Measurements from ENCODE around the gene CTDP1.

The CTDP1 gene

DNA sequence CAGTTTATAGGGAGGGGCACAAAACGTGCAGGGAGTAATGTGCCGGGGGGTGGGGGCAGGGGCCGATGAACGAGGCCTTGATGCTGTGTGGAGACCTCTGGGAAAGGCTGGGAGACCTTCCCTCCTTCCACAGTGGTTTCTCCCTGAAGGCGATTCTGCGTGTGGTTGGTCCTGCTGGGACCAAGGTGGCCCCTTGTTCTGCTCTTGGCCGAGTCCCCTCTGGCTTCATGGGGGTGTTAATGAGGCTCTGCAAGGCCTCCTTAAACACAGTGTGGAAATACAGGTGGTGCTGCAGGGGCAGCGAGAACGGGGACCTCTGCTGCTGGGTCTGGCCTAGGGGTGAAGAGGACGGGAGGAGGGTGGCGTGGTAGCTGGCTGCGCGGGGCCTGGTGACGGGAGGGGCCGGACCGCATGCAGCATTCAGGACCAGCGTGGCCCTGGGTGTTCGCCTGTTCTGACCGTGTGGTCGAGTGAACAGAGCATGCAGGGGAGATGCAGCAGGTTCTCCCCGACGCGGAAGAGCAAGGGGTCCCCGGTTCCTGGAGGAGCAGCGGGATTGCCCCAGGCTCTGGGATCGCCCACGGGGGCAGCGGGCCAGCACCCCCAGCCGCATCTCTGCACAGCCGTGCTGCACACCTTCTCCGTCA lies 76.0 kb downstream of the CTDP1 start:
- in situ Hi-C loops (cut with MboI; ENCODE audit: low sequenced_read_pairs), result no loop called here

GRCh38 chr18:79756143-79756500 lies 76.5 kb downstream of the CTDP1 start:
- in situ Hi-C loops (cut with MboI; ENCODE audit: low sequenced_read_pairs), result no loop called here

DNA sequence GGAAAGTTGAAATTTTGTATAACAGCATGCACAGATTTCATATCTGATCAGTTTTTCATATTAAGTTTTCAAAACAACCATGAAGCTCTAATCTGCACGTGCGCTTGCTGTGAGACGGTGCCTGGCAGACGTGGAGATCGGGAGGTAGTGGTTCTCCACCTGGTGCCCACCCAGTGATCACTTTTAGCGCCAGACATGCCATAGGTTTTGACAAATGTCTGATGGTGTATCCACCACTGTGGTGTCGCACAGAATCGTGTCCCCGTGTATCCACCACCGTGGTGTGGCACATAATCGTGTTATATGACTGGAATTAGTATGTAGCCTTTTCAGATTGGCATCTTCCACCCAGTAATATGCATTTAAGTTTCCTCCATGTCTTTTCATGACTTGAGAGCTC lies 77.2 kb downstream of the CTDP1 start:
- in situ Hi-C loops (cut with MboI; ENCODE audit: low sequenced_read_pairs), result no loop called here

GRCh38 chr18:79760348-79760747 lies 80.7 kb downstream of the CTDP1 start:
- in situ Hi-C loops (cut with MboI; ENCODE audit: low sequenced_read_pairs), result no loop called here

DNA sequence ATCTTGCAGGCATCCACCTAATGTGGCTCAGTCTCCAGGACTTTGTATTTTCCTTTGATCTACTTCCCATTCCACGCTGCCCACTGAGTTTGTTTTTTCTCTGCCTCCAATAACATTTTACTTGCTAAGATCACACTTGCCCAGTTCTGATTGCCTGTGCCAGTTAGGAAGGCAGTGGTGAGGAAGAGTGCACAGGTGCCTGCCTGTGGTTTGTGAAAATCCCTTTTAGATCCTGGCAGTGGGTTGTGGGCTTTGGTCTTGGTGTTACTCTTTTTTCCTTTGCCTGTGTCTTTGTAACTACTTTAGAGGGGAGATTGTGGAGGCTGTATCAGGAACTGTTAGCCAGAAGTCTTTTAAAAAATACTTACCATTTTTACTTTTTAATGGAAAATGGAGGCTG lies 81.3 kb downstream of the CTDP1 start:
- in situ Hi-C loops (cut with MboI; ENCODE audit: low sequenced_read_pairs), result no loop called here

DNA sequence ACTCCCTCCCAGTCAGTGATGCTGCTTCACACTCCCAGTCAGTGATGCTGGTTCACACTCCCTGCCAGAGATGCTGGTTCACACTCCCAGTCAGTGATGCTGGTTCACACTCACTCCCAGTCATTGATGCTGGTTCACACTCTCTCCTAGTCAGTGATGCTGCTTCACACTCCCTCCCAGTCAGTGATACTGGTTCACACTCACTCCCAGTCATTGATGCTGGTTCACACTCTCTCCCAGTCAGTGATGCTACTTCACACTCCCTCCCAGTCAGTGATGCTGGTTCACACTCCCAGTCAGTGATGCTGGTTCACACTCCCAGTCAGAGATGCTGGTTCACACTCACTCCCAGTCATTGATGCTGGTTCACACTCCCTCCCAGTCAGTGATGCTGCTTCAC lies 83.8 kb downstream of the CTDP1 start:
- in situ Hi-C loops (cut with MboI; ENCODE audit: low sequenced_read_pairs), result no loop called here

- in situ Hi-C loops (cut with MboI; ENCODE audit: low sequenced_read_pairs), result no loop called here
Observed at GRCh38 chr18:79764131-79764530, 84.5 kb downstream of the CTDP1 start.

- in situ Hi-C loops (cut with MboI; ENCODE audit: low sequenced_read_pairs), result no loop called here
Observed at GRCh38 chr18:79765491-79766245, 86.1 kb downstream of the CTDP1 start.

DNA sequence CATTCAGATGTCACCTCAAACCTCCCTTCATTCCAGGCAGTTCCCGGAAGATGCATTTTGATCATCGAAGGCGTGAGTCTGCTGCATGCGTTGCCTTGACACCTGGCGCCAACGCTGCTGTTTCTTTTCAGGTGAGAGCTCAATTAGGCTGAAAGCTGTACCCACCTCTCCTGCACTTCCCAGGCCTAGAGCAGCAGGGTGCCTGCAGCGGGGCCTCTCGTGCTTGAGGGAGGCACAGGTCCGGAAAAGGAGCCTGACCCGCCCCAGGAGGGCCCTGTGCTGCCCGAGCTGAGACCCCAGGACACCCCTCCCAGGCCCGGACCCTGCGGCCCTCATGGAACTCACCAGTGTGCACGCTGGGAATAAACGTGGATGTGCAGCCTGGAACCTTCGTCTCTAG lies 86.7 kb downstream of the CTDP1 start:
- in situ Hi-C loops (cut with MboI; ENCODE audit: low sequenced_read_pairs), result no loop called here

DNA sequence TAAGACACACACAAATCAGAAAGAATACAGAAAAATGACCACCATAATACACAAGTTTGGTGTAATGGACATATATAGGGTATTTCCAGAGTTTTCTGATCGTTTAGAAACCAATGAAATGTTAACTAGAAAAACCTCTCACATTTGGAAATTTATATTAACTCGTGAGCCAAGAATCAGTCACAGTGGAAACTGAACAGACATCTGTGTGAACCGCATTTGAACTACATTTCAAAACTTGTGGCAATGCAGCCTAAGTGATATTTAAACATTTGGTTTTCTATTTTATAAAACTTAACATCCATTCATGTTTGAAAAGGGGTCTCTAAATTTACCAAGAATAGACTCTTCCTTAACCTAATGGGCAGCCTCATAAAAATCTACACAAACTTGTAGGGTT lies 89.1 kb downstream of the CTDP1 start:
- in situ Hi-C loops (cut with MboI; ENCODE audit: low sequenced_read_pairs), result no loop called here

- in situ Hi-C loops (cut with MboI; ENCODE audit: low sequenced_read_pairs), result no loop called here
Observed at GRCh38 chr18:79769698-79770500, 90.3 kb downstream of the CTDP1 start.

- in situ Hi-C loops (cut with MboI; ENCODE audit: low sequenced_read_pairs), result no loop called here
Observed at GRCh38 chr18:79770501-79770815, 90.9 kb downstream of the CTDP1 start.

DNA sequence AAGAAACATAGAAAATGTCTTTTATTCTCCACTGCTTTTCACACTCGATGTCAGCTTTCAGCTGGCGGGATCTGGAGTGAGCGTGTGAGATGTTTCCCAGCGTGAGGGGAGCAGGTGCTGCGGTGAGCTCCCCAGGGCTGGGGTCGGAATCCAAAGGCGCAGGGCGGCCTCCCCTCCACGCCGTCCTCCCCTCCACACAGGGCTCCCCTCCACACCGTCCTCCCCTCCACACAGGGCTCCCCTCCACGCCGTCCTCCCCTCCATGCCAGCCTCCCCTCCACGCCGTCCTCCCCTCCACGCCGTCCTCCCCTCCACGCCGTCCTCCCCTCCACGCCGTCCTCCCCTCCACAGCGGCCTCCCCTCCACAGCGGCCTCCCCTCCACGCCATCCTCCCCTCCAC lies 91.2 kb downstream of the CTDP1 start:
- in situ Hi-C loops (cut with MboI; ENCODE audit: low sequenced_read_pairs), result no loop called here

- in situ Hi-C loops (cut with MboI; ENCODE audit: low sequenced_read_pairs), result no loop called here
Observed at GRCh38 chr18:79771446-79772107, 92.0 kb downstream of the CTDP1 start.

GRCh38 chr18:79772108-79772864 lies 92.7 kb downstream of the CTDP1 start:
- in situ Hi-C loops (cut with MboI; ENCODE audit: low sequenced_read_pairs), result no loop called here

DNA sequence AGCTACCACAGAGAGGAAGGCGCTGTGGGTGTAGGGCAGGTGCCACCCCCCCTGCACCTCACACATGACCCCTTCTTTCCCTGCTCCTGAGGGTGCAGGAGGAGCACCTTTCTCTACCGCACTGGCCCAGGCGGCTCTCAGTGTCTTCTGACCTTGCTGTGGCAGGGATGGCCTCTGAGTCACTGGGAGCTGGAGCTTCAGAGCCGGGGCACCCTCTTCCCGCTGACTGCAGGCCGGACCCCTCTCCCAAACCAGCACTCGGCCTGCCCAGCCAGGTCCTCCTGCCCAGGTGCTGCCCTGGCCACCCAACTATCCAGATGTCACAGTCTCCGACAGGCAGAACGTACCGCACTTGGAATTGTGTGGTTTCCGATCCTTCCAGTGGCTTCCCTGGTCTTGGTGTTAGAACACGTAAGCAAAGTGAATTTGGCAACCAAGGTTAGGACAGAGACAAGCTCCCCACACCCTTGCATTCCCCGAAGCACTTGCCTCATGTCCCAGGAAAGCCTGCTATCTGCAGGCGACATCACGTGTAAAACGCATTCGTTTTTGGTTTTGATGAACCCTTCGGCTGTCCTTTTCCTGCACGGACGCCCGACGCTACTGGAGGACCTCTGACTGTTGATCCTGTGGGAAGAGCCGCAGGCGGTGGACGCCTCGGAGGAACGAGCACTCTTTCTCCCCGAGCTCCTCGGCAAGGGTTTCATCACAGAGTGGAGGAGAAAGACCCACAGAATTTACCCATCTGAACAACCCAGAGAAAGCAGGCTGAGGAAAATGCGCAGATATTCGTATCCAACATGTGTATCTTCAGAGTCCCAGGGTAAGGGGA lies 93.5 kb downstream of the CTDP1 start:
- in situ Hi-C loops (cut with MboI; ENCODE audit: low sequenced_read_pairs), result no loop called here

GRCh38 chr18:79774111-79774510 lies 94.5 kb downstream of the CTDP1 start:
- in situ Hi-C loops (cut with MboI; ENCODE audit: low sequenced_read_pairs), result no loop called here

DNA sequence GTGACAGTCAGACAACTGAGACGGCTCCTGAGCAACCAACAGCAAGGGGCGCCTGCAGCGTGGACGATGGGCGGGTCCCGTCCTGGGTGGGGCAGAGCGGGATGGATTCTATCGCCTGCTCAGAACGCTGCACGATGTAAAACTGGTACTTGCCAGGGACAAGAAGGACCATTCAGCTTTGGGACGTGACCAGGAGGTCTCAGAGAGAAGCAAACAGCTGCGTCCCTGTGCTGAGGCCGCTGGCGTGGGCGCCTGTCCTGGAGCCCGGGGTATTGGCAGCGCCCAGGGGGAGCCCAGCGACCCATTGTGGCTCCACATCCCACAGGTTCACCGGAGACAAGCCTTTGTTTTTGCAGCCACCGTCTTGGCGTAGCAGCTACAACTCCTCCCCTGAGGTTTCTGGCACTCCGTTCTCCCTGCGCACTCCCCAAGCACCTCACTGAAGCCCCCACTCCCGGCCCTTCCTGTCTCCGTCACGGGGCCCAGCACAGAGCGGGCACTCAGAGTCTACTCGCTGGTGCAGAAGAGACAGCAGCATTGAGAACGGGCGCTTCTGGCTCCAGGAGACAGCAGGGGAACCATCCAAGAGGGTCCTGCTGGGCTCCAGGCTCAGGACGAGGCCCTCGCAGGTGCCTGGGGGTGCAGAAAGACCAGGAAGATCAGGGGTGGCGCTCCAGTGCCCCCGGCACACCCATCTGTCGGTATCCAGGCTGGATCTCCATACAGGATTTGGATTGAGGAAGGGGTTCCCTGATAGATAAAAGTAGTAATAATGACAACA lies 96.0 kb downstream of the CTDP1 start:
- in situ Hi-C loops (cut with MboI; ENCODE audit: low sequenced_read_pairs), result no loop called here

GRCh38 chr18:79776674-79777073 lies 97.1 kb downstream of the CTDP1 start:
- in situ Hi-C loops (cut with MboI; ENCODE audit: low sequenced_read_pairs), result no loop called here
